ENCODE measurements around the gene TGDS. TPM values are rescaled to one million over a fixed set of nuclear protein-coding genes. Genes with fewer than 3 reads are reported as not detected.
A peak's percentile ranks its signal among the peaks of the same experiment; 100 is the strongest.

The TGDS gene
- total RNA-seq, 1 donor from 2014 or later, result 14.3 TPM

DNA sequence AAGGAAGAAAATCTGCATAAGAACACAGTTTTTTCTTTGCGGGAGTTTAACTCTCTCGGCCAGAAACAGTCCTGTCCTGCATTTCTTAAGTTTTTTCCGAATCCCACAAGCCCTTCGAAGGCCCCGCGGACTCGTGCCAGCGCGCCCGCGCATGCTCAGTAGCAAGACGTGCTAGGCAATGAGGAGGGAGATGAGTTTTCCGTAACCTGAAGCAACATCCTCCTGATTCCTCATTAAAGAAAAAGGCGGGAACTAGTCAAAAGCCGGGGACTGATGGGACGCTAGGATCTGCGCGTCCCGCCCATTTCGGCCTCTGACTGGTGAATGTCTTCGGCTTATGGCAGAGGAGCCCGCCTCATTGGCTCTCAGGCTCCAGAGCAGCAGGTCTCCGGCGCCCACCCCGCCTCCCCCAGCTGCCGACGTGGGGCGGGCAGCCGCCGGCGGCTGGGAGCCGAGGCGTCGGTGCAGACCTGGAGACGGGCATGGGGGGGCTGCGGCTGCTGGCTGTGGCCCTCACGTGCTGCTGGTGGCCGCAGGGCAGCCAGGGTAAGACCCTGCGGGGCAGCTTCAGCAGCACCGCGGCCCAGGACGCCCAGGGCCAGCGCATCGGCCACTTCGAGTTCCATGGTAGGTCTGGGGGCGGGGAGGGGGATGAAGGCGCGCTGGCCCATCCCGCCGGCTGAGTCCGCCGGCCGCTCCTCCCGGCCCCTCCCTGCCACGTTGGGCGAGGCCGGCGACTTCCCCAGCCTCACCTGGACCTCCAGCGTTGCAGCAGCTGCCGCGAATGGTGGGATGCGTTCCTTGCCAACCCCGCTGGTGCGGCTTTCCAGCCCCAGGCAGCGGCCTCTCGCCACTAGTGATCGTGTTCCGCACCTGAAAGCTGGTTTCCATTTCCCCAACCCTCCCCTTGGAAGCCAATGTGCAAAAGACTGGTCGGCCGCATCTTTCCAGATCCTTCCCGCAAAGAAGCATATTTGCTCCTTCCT is 5.8 kb upstream of the TGDS start, which contains the start of gene GPR180:
TSS of gene GPR180 (plus strand) at position 412 of the 986 bp plus-strand sequence. CDS start at position 483, 71 bp downstream.
- peak; percentile 94 for DNase-seq (ENCODE audit: low spot score)

DNA sequence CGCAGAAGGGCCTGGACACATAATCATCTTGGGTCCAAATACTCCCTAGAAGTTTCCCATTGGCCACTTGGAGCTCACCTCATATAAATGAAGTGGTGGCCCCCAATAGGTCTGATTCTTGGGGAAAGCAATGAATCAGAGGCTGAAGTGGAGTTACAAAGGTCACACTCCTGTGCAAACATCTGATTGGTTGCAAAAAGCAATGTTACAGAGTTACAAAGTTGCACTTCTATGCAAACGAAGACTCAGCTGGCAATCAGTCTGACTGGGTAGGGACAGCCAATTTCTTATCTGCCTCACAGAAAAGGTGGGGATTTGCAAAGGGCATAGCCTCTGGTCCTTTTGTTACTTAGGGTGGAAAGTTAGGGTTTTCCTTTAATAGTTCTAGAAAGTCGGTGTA is 3.9 kb upstream of the TGDS start:
- DNase-seq (ENCODE audit: low spot score), result no peak

DNA sequence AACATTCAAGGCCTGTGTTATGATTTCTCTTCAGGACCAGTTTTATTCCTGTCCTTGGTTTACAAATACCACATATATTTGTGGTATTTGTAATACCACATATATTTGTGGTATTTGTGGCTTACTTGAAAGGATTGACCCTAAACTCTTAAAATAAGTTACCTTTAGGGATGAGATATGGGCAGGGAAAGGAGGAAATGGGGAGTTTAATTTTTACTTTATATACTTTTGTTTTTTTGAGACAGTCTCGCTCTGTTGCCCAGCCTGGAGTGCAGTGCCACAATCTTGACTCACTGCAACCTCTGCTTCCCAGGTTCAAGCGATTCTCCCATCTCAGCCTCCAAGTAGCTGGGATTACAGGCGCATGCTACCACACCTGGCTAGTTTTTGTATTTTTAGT is 2.3 kb upstream of the TGDS start:
- no peak for DNase-seq (ENCODE audit: low spot score)

DNA sequence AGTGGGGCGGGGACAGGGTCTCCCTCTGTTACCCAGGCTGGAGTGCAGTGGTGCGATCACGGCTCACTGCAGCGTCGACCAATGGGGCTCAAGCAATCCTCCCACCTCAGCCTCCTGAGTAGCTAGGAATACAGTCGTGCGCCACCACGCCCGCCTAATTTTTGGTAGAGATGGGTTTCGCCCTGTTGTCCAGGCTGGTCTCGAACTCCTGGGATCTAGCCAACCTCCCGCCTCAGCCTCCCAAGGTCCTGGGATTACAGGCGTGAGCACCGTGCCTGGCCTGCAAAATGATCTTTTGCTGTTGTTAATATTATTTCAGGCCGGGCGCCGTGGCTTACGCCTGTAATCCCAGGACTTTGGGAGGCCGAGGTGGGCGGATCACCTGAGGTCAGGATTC is 621 bp upstream of the TGDS start:
- no peak for DNase-seq (ENCODE audit: low spot score)

DNA sequence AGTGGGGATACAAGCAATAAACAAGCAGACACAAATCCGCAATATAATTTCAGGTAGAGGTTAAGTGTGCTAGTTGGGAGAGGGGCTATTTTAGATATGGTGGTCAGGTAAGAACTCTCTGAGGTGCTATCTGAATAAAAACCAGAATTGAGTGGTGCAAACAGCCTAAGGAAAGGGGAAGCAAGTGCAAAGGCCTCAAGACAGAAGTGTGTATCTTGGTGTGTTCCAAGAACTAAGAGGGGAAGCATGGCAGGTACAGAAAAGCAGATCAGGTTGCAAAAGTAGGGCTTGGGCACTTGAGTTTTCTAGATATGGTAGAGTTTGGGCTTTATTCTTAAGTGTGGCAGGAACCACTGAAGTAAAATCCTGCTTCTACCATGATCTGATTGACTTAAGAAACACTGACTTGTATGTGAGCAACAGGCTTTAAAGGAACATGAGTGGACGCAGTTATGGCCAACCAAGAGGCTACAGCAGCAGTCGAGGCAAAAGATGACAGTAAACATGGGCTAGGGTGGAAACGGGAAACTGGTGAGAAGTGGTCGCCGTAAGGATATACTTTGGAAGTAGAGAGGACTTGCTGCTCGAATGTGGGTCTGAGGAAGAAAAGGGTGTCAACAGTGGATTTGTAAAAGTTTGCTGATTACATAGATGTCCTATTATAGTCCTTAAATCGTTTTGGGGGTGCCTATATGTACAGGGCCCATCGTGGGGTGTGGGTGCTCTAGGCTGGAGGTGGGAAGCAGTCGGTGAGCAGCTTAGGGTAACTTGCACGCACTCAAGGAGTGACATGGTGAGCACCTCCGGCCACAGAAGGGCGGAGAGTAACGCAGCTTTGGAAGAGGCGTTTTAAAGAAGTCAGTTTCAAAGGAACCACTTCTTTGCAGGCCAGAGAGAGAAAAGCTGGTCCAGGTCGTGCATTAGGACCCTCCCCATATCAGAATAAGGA is 677 bp downstream of the TGDS start:
- no peak for DNase-seq (ENCODE audit: low spot score)

DNA sequence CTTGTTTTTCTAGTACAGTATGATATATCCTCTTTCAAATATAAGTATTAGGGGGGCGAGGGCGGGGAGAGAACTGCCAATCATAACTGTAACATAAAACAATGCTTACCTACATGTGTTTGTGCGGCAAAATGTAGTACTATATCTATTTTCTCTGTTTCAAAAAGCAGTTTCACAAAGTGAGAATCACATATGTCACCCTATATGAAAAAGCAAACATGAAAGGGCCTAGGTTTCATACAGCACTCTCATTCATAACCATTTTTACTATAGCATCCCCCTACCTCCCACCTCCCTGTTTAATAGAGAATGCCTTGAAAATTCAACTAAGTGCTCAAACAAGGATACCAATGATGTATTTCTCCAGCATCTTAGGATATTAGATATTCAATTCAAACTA is 5.2 kb downstream of the TGDS start:
- no peak for DNase-seq (ENCODE audit: low spot score)

DNA sequence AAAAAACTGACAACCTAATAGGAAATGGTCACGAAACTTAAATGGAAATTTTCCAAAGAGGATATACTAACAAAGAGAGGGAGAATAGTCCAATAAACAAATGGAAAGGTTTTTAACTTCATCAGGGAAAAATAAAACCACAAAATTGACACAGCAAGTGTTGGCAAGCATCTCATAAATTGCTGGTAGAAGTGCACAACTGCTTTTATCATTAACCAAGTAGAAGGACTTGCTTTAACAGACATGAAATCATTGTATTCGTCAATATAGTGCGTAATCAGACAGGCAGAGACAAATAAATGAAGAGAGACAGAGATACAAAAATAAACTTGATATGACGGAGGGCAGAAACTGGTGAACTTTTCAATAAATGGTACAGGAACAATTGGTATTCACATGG is 7.4 kb downstream of the TGDS start:
- no peak for DNase-seq (ENCODE audit: low spot score)

DNA sequence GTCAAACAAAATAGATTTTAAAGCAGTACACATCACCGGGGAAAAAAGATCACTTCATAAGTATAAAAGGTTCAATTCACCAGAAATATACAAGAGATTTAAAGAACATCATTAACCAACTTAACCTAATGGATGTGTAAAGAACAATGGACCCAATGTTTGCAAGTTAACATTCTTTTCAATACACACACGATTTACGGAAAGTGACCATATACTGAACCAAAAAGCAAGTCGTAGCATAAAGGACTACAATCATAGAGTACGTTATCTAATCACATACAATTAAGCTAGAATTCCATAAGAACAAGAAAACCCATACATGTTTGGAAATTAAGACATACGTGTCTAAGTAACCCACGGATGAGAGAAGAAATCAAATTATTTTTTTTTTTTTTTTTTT is 9.6 kb downstream of the TGDS start:
- no peak for DNase-seq (ENCODE audit: low spot score)

DNA sequence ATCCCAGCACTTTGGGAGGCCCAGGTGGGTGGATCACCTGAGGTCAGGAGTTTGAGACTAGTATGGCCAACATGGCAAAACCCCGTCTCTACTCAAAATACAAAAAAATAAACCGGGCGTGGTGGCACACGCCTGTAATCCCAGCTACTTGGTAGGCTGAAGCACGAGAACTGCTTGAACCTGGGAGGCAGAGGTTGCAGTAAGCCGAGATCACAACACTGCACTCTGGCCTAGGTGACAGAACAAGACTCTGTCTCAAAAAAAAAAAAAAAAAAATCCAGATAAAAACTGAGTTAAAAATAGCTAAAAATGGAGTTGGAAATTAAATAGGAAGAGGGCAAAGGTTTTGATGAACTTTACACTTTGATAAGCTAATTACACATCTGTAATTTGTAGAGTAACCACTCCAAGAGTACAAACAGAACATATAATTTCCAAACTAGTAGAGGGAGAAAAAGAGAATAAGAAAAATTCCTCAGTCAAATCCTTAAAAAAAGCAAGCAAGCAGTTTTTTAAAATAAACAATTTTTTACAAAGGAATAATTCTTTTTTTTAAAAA is 10.3 kb downstream of the TGDS start:
- no peak for DNase-seq (ENCODE audit: low spot score)

DNA sequence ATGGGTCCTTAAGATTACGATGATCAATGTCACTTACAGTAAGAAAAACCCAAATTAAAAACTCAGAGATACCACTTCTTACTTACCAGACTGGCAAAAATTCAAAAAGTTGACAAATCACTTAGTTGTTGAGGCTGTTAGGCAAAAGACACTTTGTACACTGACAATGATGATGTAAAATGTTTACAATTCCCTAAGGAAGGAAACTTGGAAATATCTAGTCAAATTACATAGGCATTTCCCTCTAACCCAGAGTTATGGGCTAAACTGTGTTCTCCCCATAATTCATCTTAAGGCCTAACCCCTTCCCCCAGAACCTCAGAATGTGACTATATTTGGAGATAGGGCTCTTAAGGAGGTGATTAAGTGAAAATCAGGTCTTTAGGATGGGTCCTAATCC is 12.0 kb downstream of the TGDS start:
- no peak for DNase-seq (ENCODE audit: low spot score)

DNA sequence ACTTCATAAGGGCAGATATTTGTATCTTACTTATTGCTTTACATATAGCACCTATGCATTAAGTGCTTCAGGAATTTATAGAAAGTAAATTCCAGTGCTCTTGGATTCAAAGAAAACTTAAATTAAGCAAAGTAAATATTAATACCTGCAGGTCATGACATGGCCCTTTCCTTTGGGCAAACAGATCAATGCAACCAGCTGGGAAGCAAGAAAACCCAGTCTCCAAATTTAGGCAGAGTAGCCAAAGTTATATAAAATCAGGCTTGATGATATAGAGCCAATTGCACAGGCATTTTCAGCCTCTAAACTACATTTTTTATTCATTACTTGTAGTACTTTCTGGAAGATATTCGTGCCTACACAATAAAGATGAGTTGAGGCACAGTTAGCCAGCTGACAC is 16.9 kb downstream of the TGDS start:
- no peak for DNase-seq (ENCODE audit: low spot score)

DNA sequence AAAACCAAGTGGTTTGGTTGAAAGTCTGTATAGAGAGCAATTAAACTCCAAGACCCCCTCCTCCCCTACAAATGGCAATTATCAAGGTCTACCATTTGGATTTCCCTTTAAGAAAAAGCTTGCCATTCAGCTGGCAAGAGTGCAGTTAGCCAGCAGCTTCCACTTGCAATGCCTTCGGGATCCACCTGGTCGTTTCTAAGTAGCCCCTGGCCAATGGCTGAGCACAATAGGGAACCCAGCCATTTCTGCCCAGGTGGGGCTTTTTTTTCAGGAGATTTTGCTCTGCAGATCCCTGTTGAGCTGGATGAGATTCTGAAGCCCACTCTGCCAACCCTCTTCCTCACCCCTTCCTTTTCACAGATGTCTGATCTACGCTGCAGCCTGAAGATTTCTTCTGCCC is 26.3 kb downstream of the TGDS start:
- no peak for DNase-seq (ENCODE audit: low spot score)

DNA sequence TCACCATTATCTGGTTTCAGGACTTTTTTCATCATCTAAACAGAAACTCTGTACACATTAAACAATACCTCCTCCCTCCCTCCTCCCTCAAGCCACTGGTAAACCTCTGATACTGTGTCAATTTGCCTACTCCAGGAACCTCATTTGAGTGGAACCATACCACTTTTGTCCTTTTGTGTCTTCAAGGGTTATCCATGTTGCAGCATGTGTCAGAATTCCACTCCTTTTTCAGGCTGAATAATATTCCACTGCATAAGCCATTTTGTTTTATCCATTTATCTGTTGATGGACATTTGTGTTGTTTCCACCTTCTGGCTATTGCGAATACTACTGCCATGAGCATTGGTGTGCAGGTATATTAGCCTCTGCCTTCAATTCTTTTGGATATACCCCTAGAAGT is 27.5 kb downstream of the TGDS start:
- no peak for DNase-seq (ENCODE audit: low spot score)

DNA sequence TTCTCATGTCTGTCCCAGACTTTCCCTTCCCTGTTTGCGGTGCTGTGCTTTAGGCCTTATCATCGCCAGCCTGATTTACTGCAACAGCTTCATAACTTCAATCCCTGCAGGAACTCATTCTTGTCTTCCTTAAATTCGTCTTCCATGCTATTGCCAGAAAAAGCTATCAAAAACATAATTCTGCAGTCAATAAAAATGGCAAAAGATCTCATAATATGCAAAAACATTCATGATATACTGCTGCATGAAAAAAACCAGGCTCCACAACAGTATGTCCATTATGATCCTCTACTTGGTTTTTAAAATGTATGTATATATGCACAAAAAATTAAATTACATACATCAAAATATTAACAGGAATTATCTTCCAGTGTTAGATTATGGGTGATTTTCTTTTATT is 28.4 kb downstream of the TGDS start:
- DNase-seq (ENCODE audit: low spot score), result no peak

DNA sequence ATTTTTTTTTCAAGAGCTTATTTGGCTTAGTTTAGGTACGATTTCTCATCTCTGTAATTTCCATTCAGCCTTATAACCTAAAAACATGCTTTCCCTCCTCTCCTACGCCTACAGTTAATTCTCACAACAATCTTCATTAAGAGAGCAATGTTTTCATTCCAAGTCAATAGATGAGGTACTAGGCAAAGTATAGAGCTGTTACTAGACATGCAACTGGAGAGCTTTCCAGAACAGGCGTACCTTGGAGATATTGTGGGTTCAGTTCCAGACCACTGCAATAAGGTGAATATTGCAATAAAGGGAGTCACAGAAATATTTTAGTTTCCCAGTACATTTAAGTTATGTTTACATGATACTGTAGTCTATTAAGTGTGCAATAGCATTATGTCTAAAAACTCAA is 34.8 kb downstream of the TGDS start:
- DNase-seq (ENCODE audit: low spot score), result no peak

DNA sequence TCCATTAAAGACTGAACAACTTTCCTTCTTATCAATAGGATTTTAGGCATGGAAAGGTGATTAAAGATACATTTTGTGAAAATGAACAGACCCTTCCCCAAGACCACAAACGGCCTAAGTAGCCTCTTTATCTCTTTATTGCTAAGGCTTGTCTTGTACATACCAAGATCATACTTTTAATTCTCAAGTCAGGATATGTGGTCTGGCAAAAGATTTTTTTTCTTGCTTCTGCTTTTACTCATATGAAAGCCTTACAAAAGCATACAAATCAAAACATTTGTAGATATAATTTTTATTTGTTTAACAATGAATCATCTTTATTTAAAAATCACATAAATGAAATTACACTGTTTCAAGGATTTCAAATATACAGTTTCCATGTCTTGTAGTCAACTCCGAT is 35.8 kb downstream of the TGDS start:
- DNase-seq (ENCODE audit: low spot score), result no peak

DNA sequence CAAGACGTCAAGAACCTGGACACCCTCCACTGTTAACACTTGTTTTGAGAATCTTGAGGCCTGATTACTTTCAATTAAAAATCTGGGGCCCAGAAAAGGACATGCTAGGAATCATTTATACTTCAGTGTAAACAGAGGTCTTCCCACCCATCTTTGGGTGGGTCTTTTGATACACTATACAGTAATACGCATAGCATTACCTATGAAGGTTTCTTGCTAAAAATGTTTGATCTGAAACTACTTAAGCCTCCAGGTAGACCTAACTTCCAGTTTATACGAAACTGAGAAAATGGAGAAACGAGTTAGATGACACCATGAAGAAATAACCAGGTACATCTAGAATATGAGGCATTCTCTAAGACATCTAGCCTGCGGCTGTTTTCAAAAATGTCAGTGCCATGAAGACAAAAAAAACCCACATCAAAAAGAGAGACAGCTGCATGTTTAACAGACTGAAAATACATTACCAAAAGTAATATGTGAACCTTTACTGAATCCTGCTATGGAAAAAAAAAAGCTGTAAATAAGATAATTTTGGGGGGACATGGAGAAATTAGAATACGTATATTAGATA is 36.6 kb downstream of the TGDS start:
- DNase-seq (ENCODE audit: low spot score), result no peak

DNA sequence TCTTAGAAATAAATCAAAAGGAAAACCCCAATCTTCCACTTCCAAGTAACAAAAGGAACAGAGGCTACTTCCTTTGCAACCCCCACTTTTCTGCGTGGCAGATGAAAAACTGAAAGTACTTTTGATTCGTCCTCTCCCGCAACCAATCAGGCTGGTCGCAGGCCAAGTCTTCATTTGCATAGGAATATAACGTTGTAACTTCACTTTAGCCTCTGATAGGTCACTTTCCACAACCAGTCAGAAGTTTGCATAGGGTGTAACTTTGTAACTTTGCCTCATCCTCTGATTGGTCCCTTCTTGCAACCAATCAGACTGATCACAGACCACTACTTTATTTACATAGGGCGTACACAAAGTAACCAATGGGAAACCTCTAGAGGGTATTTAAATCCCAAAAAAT is 37.2 kb downstream of the TGDS start:
- no peak for DNase-seq (ENCODE audit: low spot score)

DNA sequence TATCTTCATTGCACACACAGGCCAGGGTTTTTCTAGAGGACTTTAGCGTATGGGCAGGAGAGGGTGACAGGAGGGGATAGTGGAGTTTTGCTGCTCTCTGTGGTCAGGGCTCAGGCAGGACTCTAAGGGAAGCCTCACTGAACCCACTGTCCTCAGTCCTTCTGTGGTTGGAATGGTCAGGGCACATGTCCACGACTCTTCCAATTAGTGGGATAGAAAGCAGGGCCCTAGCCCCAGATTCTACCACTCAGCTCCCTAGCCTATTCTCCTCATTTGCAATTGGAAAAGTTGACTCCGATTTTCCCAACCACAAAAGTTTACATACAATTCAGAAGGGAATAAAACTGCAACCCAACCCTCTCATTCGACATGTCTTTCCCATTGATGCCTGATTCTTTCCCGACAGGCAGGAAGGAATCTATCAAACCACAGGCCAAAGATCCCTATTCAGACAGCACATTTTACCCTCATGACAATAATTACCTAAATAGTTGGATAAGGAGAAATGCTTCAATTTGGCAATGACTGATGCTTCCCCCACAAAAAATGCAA is 38.2 kb downstream of the TGDS start:
- no peak for DNase-seq (ENCODE audit: low spot score)

DNA sequence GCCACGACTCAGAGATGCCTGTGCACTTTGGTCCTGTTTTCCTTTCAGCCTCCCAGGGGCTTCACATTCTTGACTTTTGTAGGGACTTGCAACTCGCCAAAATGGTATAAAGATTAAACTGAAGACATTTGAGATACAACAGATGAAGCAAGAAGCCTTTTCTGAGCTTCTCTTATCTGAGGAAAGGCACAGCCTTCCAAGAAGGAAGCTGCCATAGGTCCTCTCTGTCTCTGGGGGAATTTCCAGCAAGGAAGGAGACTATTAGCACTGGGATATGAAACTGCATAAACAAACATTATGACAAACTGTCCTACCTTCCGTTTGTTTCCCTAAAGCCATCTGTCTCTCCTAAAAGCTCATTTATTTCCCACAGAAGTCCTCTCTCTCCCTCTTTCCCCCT is 39.3 kb downstream of the TGDS start:
- no peak for DNase-seq (ENCODE audit: low spot score)

DNA sequence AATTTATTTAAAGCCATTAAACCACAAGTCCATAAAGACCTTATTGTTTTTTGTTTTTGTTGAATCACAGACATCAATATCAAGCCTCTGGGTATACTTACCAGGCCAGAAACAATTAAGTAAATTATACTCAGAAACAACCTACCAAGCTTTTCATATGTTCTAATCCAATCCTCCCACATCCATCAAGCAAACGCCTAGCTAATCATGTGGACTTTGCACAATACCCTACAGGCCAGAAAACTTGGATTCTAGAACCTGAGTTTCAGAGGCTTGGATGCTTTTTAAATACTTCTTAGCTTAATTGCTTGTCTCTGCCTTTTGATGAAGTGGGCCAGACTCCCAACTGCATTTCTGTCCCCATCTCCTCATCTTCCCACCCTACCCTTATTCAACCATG is 39.9 kb downstream of the TGDS start:
- no peak for DNase-seq (ENCODE audit: low spot score)

Measured in mesenteric fat pad (tissue), 1 donor.